GM19328 (cell line): ENCODE results near the gene EIF1AD.
A peak's percentile ranks its signal among the peaks of the same experiment; 100 is the strongest.

ENCODE experiments used
- ATAC-seq: cut with Tn5 transposase; IDR thresholded peaks from one replicate; pipeline ENCODE4 v1.9.1; 2021; ENCODE audit warnings: mild to moderate bottlenecking, moderate library complexity; ENCODE audit not compliant: unreplicated experiment

Gene EIF1AD

GRCh38 chr11:66006134-66006890 is 4.4 kb upstream of the EIF1AD start:
- no peak for ATAC-seq

- no peak for ATAC-seq
Measured at GRCh38 chr11:66004186-66004585, 2.2 kb upstream of the EIF1AD start.

- ATAC-seq, result no peak
Measured at GRCh38 chr11:66003291-66003690, 1.3 kb upstream of the EIF1AD start.

- peak; percentile 45 for ATAC-seq
Measured at GRCh38 chr11:66002648-66003225, 780 bp upstream of the EIF1AD start.

GRCh38 chr11:65997286-65997685 is 4.7 kb downstream of the EIF1AD start:
- no peak for ATAC-seq

GRCh38 chr11:65992056-65992455 is 9.9 kb downstream of the EIF1AD start:
- no peak for ATAC-seq

- ATAC-seq, result peak; percentile 87
Measured at GRCh38 chr11:65988791-65989592, 13.0 kb downstream of the EIF1AD start.

- ATAC-seq, result no peak
Measured at GRCh38 chr11:65987336-65987735, 14.6 kb downstream of the EIF1AD start.

GRCh38 chr11:65983589-65983987 is 18.4 kb downstream of the EIF1AD start:
- no peak for ATAC-seq

- no peak for ATAC-seq
Measured at GRCh38 chr11:65982824-65983588, 19.0 kb downstream of the EIF1AD start.

- ATAC-seq, result no peak
Measured at GRCh38 chr11:65981972-65982823, 19.8 kb downstream of the EIF1AD start.

- no peak for ATAC-seq
Measured at GRCh38 chr11:65981101-65981740, 20.7 kb downstream of the EIF1AD start.

- ATAC-seq, result no peak
Measured at GRCh38 chr11:65979261-65979759, 22.6 kb downstream of the EIF1AD start.

GRCh38 chr11:65978391-65979238 is 23.3 kb downstream of the EIF1AD start:
- ATAC-seq, result no peak

GRCh38 chr11:65977621-65978390 is 24.2 kb downstream of the EIF1AD start:
- ATAC-seq, result no peak

GRCh38 chr11:65976216-65977176 is 25.5 kb downstream of the EIF1AD start:
- ATAC-seq, result no peak

GRCh38 chr11:65975771-65976170 is 26.2 kb downstream of the EIF1AD start:
- ATAC-seq, result no peak
